DMS153 treated with DMSO at 0.1 percent for 48 hours (cell line): ENCODE measurements around the gene NOL4L.

Experiments used
- DNase-seq: peaks from one replicate; lab custom pipeline; 2025; ENCODE audit not compliant: unreplicated experiment; lab: John Stamatoyannopoulos, UW

Gene NOL4L

GRCh38 chr20:32397567-32398084, 187.5 kb downstream of the NOL4L start:
- no peak for DNase-seq

GRCh38 chr20:32396646-32397160, 188.4 kb downstream of the NOL4L start:
- DNase-seq = no peak

- DNase-seq = no peak
Observed at GRCh38 chr20:32395066-32395465, 190.1 kb downstream of the NOL4L start.
